Jurkat, Clone E6-1 (cell line): ENCODE data around the gene ACTL9.

Experiments
- DNase-seq: peaks from one replicate; pipeline ENCODE4 v3.0.0-alpha.2; 2011; ENCODE audit warnings: low read depth, low spot score
- H3K4me3 ChIP-seq: 2 replicates; pipeline ENCODE4 v1.5.1; 2011; ENCODE audit warnings: mild to moderate bottlenecking, low read length, control low read depth, moderate library complexity

Gene ACTL9

GRCh38 chr19:8657869-8658268, 40.7 kb downstream of the ACTL9 start:
- no peak overlapping the region for H3K4me3 ChIP-seq
- no peak for DNase-seq

DNA sequence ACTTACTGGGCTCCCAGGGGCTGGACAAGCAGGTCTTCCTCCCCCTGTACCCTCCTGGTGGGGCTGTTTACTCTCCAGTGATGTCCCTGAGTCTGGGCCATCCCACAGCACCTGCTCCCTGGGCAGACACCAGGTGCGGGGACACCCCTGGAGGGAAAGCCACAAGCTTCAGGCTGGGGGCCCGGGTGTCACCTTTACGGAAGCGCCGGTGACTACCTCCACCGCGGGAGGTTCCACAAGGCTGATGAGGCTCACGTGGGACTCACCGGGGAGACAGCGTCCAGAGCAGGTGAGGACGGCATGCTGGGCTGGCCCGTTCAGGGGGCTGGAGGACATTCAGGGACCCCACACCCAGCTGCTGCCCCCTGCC, 43.3 kb downstream of the ACTL9 start:
- no peak for DNase-seq
- H3K4me3 ChIP-seq, result peak overlapping the region; percentile 3

DNA sequence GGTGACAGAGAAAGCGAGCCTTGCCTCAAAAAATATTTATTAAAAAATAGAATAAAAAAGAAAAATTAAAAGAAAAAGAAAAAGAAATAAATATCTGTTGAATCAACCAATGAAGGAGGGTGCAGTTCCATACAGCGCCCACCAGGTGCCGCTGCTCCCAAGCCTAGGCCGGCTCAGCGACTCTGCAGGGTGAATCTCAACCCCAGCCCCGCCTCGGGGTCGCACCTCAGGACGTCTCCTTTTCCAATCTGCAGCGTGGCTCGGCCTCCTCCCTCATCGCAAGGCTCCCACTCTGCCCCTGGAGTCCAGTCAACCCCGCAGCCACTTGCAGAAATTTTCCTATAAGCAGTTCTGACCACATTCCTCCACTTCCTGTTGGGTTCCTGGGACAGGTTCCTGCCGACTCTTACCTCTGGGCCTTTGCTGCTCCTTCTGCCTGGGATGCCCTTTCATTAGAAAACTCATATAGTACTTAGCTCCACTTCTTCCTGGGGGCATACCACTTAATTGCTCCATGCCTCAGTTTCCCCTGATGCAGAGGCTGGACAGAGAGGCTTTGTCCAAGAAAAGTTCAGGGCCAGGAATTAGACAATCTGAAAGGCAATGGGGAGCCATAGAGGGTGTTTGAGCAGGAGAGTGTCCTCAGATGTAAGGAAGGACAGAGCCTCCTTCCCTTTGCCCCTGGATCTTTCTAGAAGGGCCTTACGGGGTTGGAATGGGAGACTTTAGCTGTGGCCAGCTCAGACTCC, 43.8 kb downstream of the ACTL9 start:
- H3K4me3 ChIP-seq, result peak overlapping the region; percentile 22
- DNase-seq, result no peak

DNA sequence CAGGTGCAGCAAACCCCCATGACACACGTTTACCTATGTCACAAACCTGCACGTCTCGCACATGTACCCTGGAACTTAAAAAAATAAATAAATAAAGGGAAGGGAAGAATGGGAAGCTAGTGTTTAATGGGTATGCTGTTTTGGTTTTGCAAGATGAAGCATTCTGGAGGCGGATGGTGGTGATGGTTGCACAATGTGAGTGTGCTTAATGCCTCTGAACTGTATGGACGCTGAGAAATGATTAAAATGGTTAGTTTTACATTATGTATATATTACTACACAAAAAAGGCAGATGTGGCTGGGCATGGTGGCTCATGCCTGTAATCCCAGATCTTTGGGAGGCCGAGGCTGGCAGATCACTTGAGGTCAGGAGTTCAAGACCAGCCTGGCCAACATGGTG, 50.4 kb downstream of the ACTL9 start:
- no peak for DNase-seq
- H3K4me3 ChIP-seq, result no peak overlapping the region
